GM10266 (cell line): ENCODE data around the gene DIS3.
A peak's percentile ranks its signal among the peaks of the same experiment; 100 is the strongest.
"Not testable (repeated sequence)": the region's sequence is repeated elsewhere in the genome, so short reads cannot be mapped to it uniquely, and the experiment has no call there.

ENCODE experiments used
- DNase-seq: peaks from one replicate; pipeline ENCODE4 v3.0.0; 2012; ENCODE audit errors: extremely low spot score
- CTCF ChIP-seq: IDR thresholded peaks from 2 replicates; pipeline ENCODE4 v1.5.1; 2012; ENCODE audit warnings: mild to moderate bottlenecking, low read depth; ENCODE audit not compliant: control insufficient read depth, insufficient read depth; ENCODE audit errors: missing control alignments

DIS3 gene

GRCh38 chr13:72737033-72737432, 44.7 kb downstream of the DIS3 start:
- DNase-seq, result no peak
- TF ChIP-seq CTCF, result no peak

GRCh38 chr13:72728290-72728605, 53.5 kb downstream of the DIS3 start:
- DNase-seq, result no peak
- TF ChIP-seq CTCF, result no peak

GRCh38 chr13:72727417-72728289, 54.0 kb downstream of the DIS3 start, which contains the start of the genes BORA and MZT1:
BORA (plus strand) TSS chr13:72727923; CDS start chr13:72728941, 1,018 bp downstream.
MZT1 (minus strand) TSS chr13:72727629; CDS start chr13:72727602, 27 bp downstream.
- TF ChIP-seq CTCF, result no peak
- peak; percentile 88 for DNase-seq

- no peak for TF ChIP-seq CTCF
- peak; percentile 8 for DNase-seq
Measured at GRCh38 chr13:72726726-72727416, 54.8 kb downstream of the DIS3 start.

- not testable (repeated sequence) for DNase-seq
Measured at GRCh38 chr13:72726185-72726584, 55.5 kb downstream of the DIS3 start.

- DNase-seq, result no peak
- no peak for TF ChIP-seq CTCF
Measured at GRCh38 chr13:72716776-72717175, 64.9 kb downstream of the DIS3 start.
